D721Med (cell line): Measurements from ENCODE around the gene PPP1CA.

Source experiments
- DNase-seq: peaks from one replicate; pipeline ENCODE4 v3.0.0; 2011; ENCODE audit warnings: low spot score; ENCODE audit not compliant: insufficient read length
- FAIRE-seq: peaks from 2 replicates; lab custom pipeline; 2011; peaks lifted over from hg19 to GRCh38; lab: Jason Lieb, UNC
- TF ChIP-seq, protein P1 (sequence below): IDR thresholded peaks from 2 replicates; pipeline ENCODE4 v1.5.1; 2012; ENCODE audit warnings: mild to moderate bottlenecking, control low read depth; ENCODE audit not compliant: insufficient read depth; ENCODE audit errors: missing control alignments

Gene PPP1CA

DNA sequence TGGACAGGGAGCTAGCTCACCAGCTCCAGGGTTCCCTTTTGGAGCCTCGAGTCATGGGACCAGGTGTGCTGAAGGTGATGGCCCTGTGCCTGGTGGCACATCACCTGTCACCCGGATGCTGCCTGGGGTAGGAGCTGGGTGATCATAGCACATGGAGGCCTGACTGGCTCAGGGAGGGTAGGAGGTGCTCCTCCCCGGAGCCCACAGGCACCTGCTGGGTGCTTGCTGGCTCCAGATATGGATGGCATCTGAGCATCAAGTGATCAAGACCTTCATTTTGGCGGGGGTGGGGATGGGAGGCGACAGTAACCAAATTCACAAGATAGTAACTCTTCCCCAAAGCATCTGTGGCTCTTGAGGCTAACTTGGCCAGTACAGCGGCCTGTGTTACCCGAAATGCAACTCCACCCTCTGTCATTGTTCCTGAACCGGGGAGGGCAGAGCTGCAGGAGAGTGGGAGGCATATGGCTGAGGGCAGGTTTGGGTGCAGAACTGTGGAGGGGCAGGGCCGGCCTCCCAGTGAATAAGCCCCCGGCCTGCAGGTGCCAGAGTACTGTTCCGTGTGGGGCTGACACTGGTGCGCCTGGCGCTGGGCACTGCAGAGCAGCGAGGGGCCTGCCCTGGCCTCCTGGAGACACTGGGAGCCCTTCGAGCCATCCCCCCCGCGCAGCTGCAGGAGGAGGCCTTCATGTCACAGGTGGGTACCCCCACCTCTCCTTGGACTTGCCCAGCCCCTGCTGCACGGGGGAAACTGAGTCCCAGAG is 7.0 kb upstream of the PPP1CA start:
- TF ChIP-seq, protein P1, sequence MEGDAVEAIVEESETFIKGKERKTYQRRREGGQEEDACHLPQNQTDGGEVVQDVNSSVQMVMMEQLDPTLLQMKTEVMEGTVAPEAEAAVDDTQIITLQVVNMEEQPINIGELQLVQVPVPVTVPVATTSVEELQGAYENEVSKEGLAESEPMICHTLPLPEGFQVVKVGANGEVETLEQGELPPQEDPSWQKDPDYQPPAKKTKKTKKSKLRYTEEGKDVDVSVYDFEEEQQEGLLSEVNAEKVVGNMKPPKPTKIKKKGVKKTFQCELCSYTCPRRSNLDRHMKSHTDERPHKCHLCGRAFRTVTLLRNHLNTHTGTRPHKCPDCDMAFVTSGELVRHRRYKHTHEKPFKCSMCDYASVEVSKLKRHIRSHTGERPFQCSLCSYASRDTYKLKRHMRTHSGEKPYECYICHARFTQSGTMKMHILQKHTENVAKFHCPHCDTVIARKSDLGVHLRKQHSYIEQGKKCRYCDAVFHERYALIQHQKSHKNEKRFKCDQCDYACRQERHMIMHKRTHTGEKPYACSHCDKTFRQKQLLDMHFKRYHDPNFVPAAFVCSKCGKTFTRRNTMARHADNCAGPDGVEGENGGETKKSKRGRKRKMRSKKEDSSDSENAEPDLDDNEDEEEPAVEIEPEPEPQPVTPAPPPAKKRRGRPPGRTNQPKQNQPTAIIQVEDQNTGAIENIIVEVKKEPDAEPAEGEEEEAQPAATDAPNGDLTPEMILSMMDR = no peak
- DNase-seq (no peak), FAIRE-seq (no peak)

GRCh38 chr11:67407688-67408163 is 6.1 kb upstream of the PPP1CA start:
- TF ChIP-seq, protein P1 = no peak
- no peak for FAIRE-seq
- DNase-seq = no peak

DNA sequence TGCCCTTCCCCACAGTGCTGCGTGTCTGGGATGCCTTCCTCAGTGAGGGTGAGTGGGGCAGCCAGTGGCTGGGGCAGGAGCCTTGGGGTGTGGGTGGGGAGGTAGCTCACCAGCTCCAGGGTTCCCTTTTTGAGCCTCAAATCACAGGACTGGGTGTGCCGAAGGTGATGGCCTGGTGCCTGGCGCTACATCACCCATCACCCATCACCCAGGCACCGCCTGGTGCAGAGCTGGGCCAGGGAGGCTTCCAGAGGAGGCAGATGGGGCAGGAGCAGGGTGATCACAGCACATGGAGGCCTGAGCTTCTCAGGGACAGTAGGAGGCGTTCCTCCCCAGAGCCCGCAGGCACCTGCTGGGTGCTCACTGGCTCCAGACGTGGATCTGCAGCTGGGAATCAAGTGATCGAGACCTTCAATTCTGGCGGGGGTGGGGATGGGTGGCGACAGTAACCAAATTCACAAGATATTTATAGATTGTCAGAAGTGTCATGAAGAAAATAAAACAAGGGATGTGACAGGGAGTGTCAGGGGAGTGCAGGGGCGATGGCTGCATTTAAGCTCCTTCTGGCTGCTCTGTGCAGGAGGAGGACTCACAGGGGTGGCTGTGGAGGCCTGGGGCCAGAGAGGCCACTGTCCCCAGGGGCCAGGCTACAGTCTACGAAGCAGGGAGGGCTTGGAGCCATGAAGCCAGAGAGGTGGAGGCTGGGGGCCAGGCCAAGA is 5.5 kb upstream of the PPP1CA start:
- TF ChIP-seq, protein P1 = peak; percentile 21
- FAIRE-seq (no peak), DNase-seq (no peak)

DNA sequence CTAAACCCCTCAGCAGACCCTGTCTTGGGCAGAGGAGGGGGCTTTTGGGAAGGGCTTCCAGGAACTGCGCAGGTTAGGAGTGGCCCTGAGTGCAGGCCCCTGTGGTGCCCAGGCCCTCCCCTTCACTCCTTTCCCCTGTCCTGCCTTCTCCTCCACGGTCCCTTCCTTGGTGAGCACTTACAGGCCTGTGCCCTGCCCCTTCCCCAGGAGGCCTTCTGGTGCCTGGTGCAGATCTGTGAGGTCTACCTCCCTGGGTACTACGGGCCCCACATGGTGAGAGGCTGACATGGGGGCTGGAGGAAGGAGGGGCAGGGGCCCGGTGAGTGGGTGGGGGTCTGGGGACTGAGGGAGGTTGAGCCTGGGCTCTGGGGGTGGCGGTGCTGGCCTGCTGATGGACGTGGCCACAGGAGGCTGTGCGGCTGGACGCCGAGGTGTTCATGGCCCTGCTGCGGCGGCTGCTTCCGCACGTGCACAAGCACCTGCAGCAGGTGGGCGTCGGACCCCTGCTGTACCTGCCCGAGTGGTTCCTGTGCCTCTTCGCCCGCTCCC is 4.8 kb upstream of the PPP1CA start:
- no peak for DNase-seq
- TF ChIP-seq, protein P1 = no peak
- FAIRE-seq = no peak

DNA sequence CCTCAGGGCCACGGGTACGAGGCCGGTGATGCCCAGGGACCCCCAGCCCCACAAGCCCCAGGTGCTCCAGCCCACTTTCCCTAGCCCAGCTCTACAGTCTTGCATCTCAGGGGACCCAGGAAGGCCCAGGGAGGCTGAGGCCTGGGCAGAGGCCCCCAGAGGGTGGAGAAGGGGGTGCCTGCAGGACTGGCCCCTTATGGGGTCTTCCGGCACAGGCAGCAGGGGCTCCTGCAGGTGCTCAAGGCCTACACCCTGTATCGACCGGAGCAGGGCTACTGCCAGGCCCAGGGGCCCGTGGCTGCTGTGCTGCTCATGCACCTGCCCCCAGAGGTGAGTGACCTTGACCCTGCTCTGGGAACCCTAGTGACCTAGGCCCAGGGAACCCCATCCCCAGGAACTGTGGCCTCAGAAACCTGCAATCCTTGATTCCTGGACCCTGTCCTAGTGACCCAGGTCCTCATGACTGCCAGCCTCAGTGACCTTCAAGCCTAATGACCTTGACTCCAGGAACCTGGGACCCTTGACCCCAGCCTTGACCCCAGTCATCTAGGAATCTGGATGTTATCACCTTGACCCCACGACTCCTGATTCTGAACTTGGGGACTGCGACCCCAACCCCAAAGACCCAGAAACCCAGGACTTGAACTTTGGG is 4.2 kb upstream of the PPP1CA start:
- no peak for FAIRE-seq
- DNase-seq = no peak
- TF ChIP-seq, protein P1 = no peak

- DNase-seq = no peak
- FAIRE-seq = no peak
- TF ChIP-seq, protein P1 = no peak
Measured at GRCh38 chr11:67405196-67405567, 3.5 kb upstream of the PPP1CA start.
